ENCODE data around the gene MRPL24. TPM values are rescaled to one million over a fixed set of nuclear protein-coding genes. Genes with fewer than 3 reads are reported as not detected.

The MRPL24 gene
- total and polyA plus RNA-seq, 2 of the 8 experiments (the other 6 are each of a cell fraction or from before 2014, with no cell fraction given), result 29.7 to 35.2 TPM

DNA sequence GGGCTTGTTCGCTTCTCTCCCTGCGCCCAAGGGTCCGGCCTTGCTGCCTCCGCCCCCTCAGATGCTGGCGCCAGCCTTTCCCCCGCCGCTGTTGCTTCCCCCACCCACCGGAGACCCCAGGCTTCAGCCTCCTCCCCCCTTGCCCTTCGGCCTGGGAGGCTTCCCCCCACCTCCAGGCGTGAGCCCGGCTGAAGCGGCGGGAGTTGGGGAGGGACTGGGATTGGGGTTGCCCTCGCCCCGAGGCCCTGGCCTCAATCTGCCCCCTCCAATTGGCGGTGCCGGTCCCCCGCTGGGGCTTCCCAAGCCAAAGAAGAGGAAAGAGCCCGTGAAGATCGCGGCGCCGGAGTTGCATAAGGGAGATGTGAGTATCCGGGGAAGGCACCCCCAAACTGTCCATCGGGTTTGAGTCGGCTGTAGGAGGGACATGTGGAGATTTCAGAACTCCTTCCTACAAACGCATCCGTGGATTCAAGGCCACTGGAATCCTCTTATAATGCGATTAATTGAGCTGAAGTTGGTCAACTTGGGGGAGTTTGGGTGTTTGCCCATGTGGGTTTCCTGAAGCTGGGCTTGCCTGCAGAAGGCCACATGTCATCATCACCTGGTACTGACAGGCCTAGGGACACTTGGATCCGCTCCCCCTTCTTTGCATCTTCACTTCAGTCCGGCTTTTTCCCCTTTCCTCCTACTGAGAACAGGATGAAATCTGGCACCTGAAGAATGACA is 27.2 kb upstream of the MRPL24 start:
- Histone ChIP-seq H3K9ac (replicated peaks in 1 of 4; ENCODE audit: extremely low read depth in 1 of 4, low read depth in 3 of 4, low read length in 3 of 4) (peak overlapping the region; percentile 91 to 96 (median 93)), H4K8ac (ENCODE audit: extremely low read depth, insufficient read depth, low read length) (peak overlapping the region; percentile 95; the same call in 1 of the 2 replicates), H2BK15ac (ENCODE audit: low read length) (no peak overlapping the region), H3K27ac (ENCODE audit: low read depth, low read length) (peak overlapping the region; percentile 86), H3K27me3 (replicated peaks in 1 of 4; ENCODE audit: control insufficient read depth in 3 of 4, extremely low read depth in 1 of 4, insufficient read depth in 3 of 4, low read length in 3 of 4) (no peaks in the 10 kb centered on the region), H3K23ac (ENCODE audit: insufficient read length) (no peak overlapping the region), H3K18ac (ENCODE audit: extremely low read depth, low read length) (peak overlapping the region; percentile 35), H3K4me2 (ENCODE audit: insufficient read depth in 1 of 2, low read depth in 2 of 2, low read length in 2 of 2) (peak overlapping the region; percentile 87 to 92), H3K9me3 (ENCODE audit: insufficient read depth in 2 of 2, low read depth in 1 of 2, low read length in 1 of 2) (no peaks in the 10 kb centered on the region), H3K79me2 (ENCODE audit: control insufficient read depth in 1 of 2, insufficient read depth in 2 of 2, low read length in 2 of 2) (peaks cover 29 to 51% of the 10 kb centered on the region in 2 experiments), H3K4me1 (replicated peaks in 1 of 4; ENCODE audit: control insufficient read depth in 3 of 4, insufficient read depth in 4 of 4, low read length in 3 of 4) (peaks cover 0 to 16% (median 6%) of the 10 kb centered on the region in 4 experiments; a peak in 5 of 7 replicates), H4K20me1 (replicated peaks in 1 of 2; ENCODE audit: control insufficient read depth in 1 of 2, insufficient read depth in 2 of 2, low read length in 2 of 2) (peaks cover 13 to 18% of the 10 kb centered on the region in 2 experiments), H4K91ac (replicated peaks; ENCODE audit: insufficient read length, low read length) (no peak overlapping the region), H3K79me1 (ENCODE audit: low read depth, low read length) (peaks cover 13% of the 10 kb centered on the region), H4K5ac (ENCODE audit: insufficient read length, low read depth, low read length) (peak overlapping the region; percentile 45), H2BK12ac (ENCODE audit: low read depth, low read length) (no peak overlapping the region), H3K4me3 (ENCODE audit: extremely low read depth in 1 of 4, insufficient read depth in 2 of 4, low read depth in 3 of 4, low read length in 4 of 4) (peak overlapping the region; percentile 67 to 97 (median 86)), H2BK20ac (ENCODE audit: low read length) (no peak overlapping the region), H2BK5ac (ENCODE audit: low read depth, low read length) (peak overlapping the region; percentile 94), H2BK120ac (replicated peaks; ENCODE audit: low read depth, low read length) (no peak overlapping the region), H3K14ac (ENCODE audit: insufficient read length) (no peak overlapping the region), H3K23me2 (ENCODE audit: low read depth, low read length) (peaks cover 11% of the 10 kb centered on the region), H3K4ac (replicated peaks; ENCODE audit: insufficient read length, low read depth, low read length) (no peak overlapping the region), H3K36me3 (ENCODE audit: control insufficient read depth in 2 of 4, insufficient read depth in 4 of 4, low read length in 3 of 4) (peaks cover 0 to 15% (median 2%) of the 10 kb centered on the region in 4 experiments; a peak in 3 of 8 replicates), H3K56ac (replicated peaks; ENCODE audit: insufficient read length, low read depth, low read length) (peak overlapping the region; percentile 27), H2AFZ (ENCODE audit: low read length) (no peak overlapping the region), H2AK5ac (ENCODE audit: low read depth, low read length) (no peak overlapping the region)
- CTCF ChIA-PET (ENCODE audit: partially characterized antibody), result interaction anchor here (1.0 to 11.7 kb wide), 9 partner anchors 21 to 80 kb away, joined by 3 to 100 read pairs (median 4); partner anchors contain the start of genes ISG20L2 and METTL25B
- WGBS, 2 experiments (ENCODE audit: extremely low coverage in 1 of 2, insufficient coverage in 1 of 2, insufficient read length in 1 of 2, insufficient replicate concordance in 2 of 2, low coverage in 1 of 2, low lambda C conversion rate in 2 of 2, missing lambda C conversion rate in 1 of 2), result 4% methylated on average over 16 of the region's 31 CpGs; no CpG with 5 or more reads in 1 of the 2 experiments
- POLR2A ChIA-PET (ENCODE audit: partially characterized antibody), result interaction anchor here (0.8 to 8.2 kb wide), 18 partner anchors 9 to 96 kb away, joined by 3 to 121 read pairs (median 6); partner anchors contain the start of genes CRABP2, HDGF, ISG20L2 and METTL25B
- DNase-seq (ENCODE audit: low read depth in 1 of 2, low spot score in 2 of 2) (peak in 1 of 2 experiments; percentile 82), FAIRE-seq (no peak)
- peak in 1 of 2 experiments; percentile 57; a peak in 2 of 3 replicates for TF ChIP-seq POLR2A (IDR thresholded peaks at IDR 0.05; ENCODE audit: control extremely low read depth in 1 of 2, low read depth in 2 of 2, low read length in 2 of 2)
- TF ChIP-seq SAP30 (IDR thresholded peaks at IDR 0.05; ENCODE audit: insufficient read depth, insufficient replicate concordance, low read length), result peak; percentile 91
- no peak for TF ChIP-seq EZH2 (IDR thresholded peaks at IDR 0.05; ENCODE audit: low read depth, low read length, severe bottlenecking)
- no peak for TF ChIP-seq CBX5 (IDR thresholded peaks at IDR 0.05; ENCODE audit: low read depth, low read length)
- TF ChIP-seq PHF8 (conservative IDR thresholded peaks at IDR 0.05; ENCODE audit: low read depth, low read length), result peak; percentile 52; the same call in 1 of the 2 replicates
- TF ChIP-seq POU5F1 (IDR thresholded peaks at IDR 0.05; ENCODE audit: low read depth, low read length), result no peak
- no peak for TF ChIP-seq TAF1 (IDR thresholded peaks at IDR 0.05; ENCODE audit: low read depth, low read length)
- TF ChIP-seq, protein P1, sequence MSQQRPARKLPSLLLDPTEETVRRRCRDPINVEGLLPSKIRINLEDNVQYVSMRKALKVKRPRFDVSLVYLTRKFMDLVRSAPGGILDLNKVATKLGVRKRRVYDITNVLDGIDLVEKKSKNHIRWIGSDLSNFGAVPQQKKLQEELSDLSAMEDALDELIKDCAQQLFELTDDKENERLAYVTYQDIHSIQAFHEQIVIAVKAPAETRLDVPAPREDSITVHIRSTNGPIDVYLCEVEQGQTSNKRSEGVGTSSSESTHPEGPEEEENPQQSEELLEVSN (IDR thresholded peaks at IDR 0.05), result no peak
- 0 out of 2 replicates have a peak, but pooled peaks have one; percentile 23 for TF ChIP-seq MAX (IDR thresholded peaks at IDR 0.05)
- TF ChIP-seq BRCA1 (IDR thresholded peaks at IDR 0.05; ENCODE audit: low read depth, low read length), result no peak

All from H1 (cell line).